Upper lobe of right lung (tissue), 1 donor: ENCODE data around the gene CDC14A. TPM values are rescaled to one million over a fixed set of nuclear protein-coding genes. Genes with fewer than 3 reads are reported as not detected.

Source experiments
- ATAC-seq: fragments of 200-7000 bp; cut with Tn5 transposase; one replicate; pipeline ENCODE4 v1.9.1; 2020; ENCODE audit warnings: mild to moderate bottlenecking, moderate library complexity
- DNase-seq: peaks from one replicate; pipeline ENCODE4 v3.0.0-alpha.2; 2020
- H3K27ac ChIP-seq: fragments of 200-600 bp; one replicate; pipeline ENCODE4 v1.8.0; 2022
- H3K27me3 ChIP-seq: fragments of 200-600 bp; one replicate; pipeline ENCODE4 v1.8.0; 2022; ENCODE audit warnings: mild to moderate bottlenecking
- H3K36me3 ChIP-seq: fragments of 200-600 bp; one replicate; pipeline ENCODE4 v1.8.0; 2022
- H3K4me1 ChIP-seq: fragments of 200-600 bp; one replicate; pipeline ENCODE4 v1.8.0; 2022
- H3K4me3 ChIP-seq: fragments of 200-600 bp; one replicate; pipeline ENCODE4 v1.8.0; 2022; ENCODE audit warnings: mild to moderate bottlenecking
- H3K9me3 ChIP-seq: fragments of 200-600 bp; one replicate; pipeline ENCODE4 v1.8.0; 2022
- intact Hi-C: fragments of 100-400 bp; cut with DNase I; formaldehyde crosslinking; loops from one replicate; pipeline ENCODE4 v1.11.0; 2022
- total RNA-seq: library from RNA; stranded (reverse); fragmentation: NEBNext Ultra II Directional; extraction: Animal tissue kit (Norgen Biotek cat#: 25700); gene quantifications from one replicate; pipeline ENCODE4 v1.2.1, GENCODE V29; 2021
- TF ChIP-seq, protein P1 (sequence below): fragments of 200-600 bp; IDR thresholded peaks from one replicate; pipeline ENCODE4 v1.8.0; 2022; ENCODE audit warnings: antibody characterized with exemption
- donor health status: DM: no; HTN: yes; CAD: no; lungs with severe emphysema.

CDC14A gene
- total RNA-seq, 1 donor from 2014 or later = 12.0 TPM

- TF ChIP-seq, protein P1, sequence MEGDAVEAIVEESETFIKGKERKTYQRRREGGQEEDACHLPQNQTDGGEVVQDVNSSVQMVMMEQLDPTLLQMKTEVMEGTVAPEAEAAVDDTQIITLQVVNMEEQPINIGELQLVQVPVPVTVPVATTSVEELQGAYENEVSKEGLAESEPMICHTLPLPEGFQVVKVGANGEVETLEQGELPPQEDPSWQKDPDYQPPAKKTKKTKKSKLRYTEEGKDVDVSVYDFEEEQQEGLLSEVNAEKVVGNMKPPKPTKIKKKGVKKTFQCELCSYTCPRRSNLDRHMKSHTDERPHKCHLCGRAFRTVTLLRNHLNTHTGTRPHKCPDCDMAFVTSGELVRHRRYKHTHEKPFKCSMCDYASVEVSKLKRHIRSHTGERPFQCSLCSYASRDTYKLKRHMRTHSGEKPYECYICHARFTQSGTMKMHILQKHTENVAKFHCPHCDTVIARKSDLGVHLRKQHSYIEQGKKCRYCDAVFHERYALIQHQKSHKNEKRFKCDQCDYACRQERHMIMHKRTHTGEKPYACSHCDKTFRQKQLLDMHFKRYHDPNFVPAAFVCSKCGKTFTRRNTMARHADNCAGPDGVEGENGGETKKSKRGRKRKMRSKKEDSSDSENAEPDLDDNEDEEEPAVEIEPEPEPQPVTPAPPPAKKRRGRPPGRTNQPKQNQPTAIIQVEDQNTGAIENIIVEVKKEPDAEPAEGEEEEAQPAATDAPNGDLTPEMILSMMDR = no peak
- no peaks in the 10 kb centered on the region for H3K9me3 ChIP-seq
- H3K4me1 ChIP-seq = no peaks in the 10 kb centered on the region
- no peak for ATAC-seq
- no peak for DNase-seq
- no peaks in the 10 kb centered on the region for H3K27me3 ChIP-seq
- H3K4me3 ChIP-seq = no peak overlapping the region
- peaks cover 26% of the 10 kb centered on the region for H3K36me3 ChIP-seq
- H3K27ac ChIP-seq = no peak overlapping the region
- intact Hi-C loops = no loop called here
These were observed 142.2 kb downstream of the CDC14A start for GRCh38 chr1:100494393-100495084.

GRCh38 chr1:100496896-100497295, 144.6 kb downstream of the CDC14A start:
- no peak overlapping the region for H3K4me3 ChIP-seq
- H3K36me3 ChIP-seq = peaks cover 34% of the 10 kb centered on the region
- no peaks in the 10 kb centered on the region for H3K27me3 ChIP-seq
- TF ChIP-seq, protein P1 = no peak
- no peak for ATAC-seq
- no peaks in the 10 kb centered on the region for H3K9me3 ChIP-seq
- no peaks in the 10 kb centered on the region for H3K4me1 ChIP-seq
- DNase-seq = no peak
- H3K27ac ChIP-seq = no peak overlapping the region
- intact Hi-C loops = no loop called here

- Histone ChIP-seq H3K27ac (no peak overlapping the region), H3K27me3 (no peaks in the 10 kb centered on the region), H3K4me3 (no peak overlapping the region), H3K9me3 (no peaks in the 10 kb centered on the region), H3K4me1 (no peaks in the 10 kb centered on the region), H3K36me3 (peaks cover 34% of the 10 kb centered on the region)
- no peak for DNase-seq
- intact Hi-C loops = no loop called here
- ATAC-seq = no peak
- TF ChIP-seq, protein P1 = no peak
These were observed 145.5 kb downstream of the CDC14A start for GRCh38 chr1:100497796-100498195.

- H3K27me3 ChIP-seq = no peaks in the 10 kb centered on the region
- H3K4me1 ChIP-seq = no peaks in the 10 kb centered on the region
- no peak overlapping the region for H3K27ac ChIP-seq
- peaks cover 34% of the 10 kb centered on the region for H3K36me3 ChIP-seq
- TF ChIP-seq, protein P1 = no peak
- no peak overlapping the region for H3K4me3 ChIP-seq
- ATAC-seq = no peak
- no peaks in the 10 kb centered on the region for H3K9me3 ChIP-seq
- intact Hi-C loops = no loop called here
- DNase-seq = no peak
These were observed 147.0 kb downstream of the CDC14A start for GRCh38 chr1:100499194-100499811.

DNA sequence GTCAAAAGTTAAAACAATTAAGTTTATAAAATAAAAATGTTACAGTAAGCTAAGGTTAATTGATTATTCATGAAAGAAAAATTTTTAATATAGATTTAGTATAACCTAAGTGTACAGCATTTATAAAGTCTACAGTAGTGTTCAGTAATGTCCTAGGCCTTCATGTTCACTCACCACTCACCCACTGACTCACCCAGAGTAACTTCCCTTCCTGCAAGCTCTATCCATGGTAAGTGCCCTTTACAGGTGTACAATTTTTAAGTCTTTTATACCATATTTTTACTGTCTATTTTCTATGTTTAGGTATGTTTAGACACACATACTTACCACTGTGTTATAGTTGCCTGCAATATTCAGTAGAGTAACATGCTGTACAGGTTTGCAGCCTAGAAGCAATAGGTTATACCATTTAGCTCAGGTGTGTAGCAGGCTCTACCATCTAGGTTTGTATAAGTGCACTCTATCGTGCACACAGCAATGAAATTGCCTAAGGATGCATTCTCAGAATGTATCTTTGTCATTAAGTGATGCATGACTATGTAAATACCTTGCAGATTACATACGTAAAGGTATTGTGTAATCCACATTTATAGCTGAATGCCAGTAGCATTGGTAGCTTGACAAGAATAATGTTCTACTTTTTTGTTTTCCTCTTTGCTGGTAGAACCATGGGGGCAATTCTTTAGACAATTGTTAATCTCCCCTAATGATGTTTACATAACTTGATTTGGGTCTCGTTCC, 149.9 kb downstream of the CDC14A start:
- DNase-seq (no peak), ATAC-seq (no peak)
- Histone ChIP-seq H3K4me3 (no peak overlapping the region), H3K9me3 (no peaks in the 10 kb centered on the region), H3K4me1 (no peaks in the 10 kb centered on the region), H3K36me3 (peaks cover 36% of the 10 kb centered on the region), H3K27ac (no peak overlapping the region), H3K27me3 (no peaks in the 10 kb centered on the region)
- TF ChIP-seq, protein P1 = no peak
- intact Hi-C loops = no loop called here
